ENCODE results near the gene SPPL2A. TPM values are rescaled to one million over a fixed set of nuclear protein-coding genes. Genes with fewer than 3 reads are reported as not detected.

Gene SPPL2A
- total and polyA plus RNA-seq, 2 experiments from 2014 or later, result 111 to 141 TPM

GRCh38 chr15:50747523-50747922, 18.0 kb downstream of the SPPL2A start:
- no peaks in the 10 kb centered on the region for H3K9me3 ChIP-seq (ENCODE audit: low read depth)
- H3K4me2 ChIP-seq, result no peak overlapping the region
- WGBS (ENCODE audit: low lambda C conversion rate, missing lambda C conversion rate), result 94% methylated on average over 2 of the region's 2 CpGs

GRCh38 chr15:50744601-50745000, 20.9 kb downstream of the SPPL2A start:
- Histone ChIP-seq H3K79me2 (no peaks in the 10 kb centered on the region), H4K20me1 (ENCODE audit: insufficient read depth, poor library complexity, severe bottlenecking) (no peaks in the 10 kb centered on the region), H3K4me3 (no peak overlapping the region), H3K9me2 (replicated peaks; ENCODE audit: insufficient read depth) (no peaks in the 10 kb centered on the region), H3K9me3 (ENCODE audit: low read depth) (no peaks in the 10 kb centered on the region), H2AFZ (no peak overlapping the region), H3K27me3 (no peaks in the 10 kb centered on the region), H3K4me2 (no peak overlapping the region), H3K4me1 (ENCODE audit: insufficient read depth) (no peaks in the 10 kb centered on the region), H3K36me3 (replicated peaks; ENCODE audit: insufficient read depth, low read depth) (no peaks in the 10 kb centered on the region), H3K27ac (no peak overlapping the region)
- WGBS (ENCODE audit: low lambda C conversion rate, missing lambda C conversion rate), result 100% methylated on average over 1 of the region's 1 CpG
- no peak for DNase-seq (ENCODE audit: low spot score)
- TF ChIP-seq EZH2phosphoT487 (IDR thresholded peaks at IDR 0.05; ENCODE audit: low read depth, severe bottlenecking, unreplicated experiment) (no peak), EZH2 (IDR thresholded peaks at IDR 0.05; ENCODE audit: borderline replicate concordance) (no peak), CTCF (IDR thresholded peaks at IDR 0.05; ENCODE audit: poor library complexity) (no peak)

More at GRCh38 chr15:50747523-50747922, 18.0 kb downstream of the SPPL2A start:
- H3K4me1 ChIP-seq (ENCODE audit: insufficient read depth), result no peaks in the 10 kb centered on the region
- DNase-seq (ENCODE audit: low spot score), result no peak
- H3K36me3 ChIP-seq (replicated peaks; ENCODE audit: insufficient read depth, low read depth), result no peaks in the 10 kb centered on the region
- H2AFZ ChIP-seq, result no peak overlapping the region
- no peak overlapping the region for H3K27ac ChIP-seq
- H3K9me2 ChIP-seq (replicated peaks; ENCODE audit: insufficient read depth), result no peaks in the 10 kb centered on the region
- H3K4me3 ChIP-seq, result no peak overlapping the region
- H3K79me2 ChIP-seq, result peaks cover 27% of the 10 kb centered on the region
- H4K20me1 ChIP-seq (ENCODE audit: insufficient read depth, poor library complexity, severe bottlenecking), result no peaks in the 10 kb centered on the region
- no peaks in the 10 kb centered on the region for H3K27me3 ChIP-seq
- TF ChIP-seq EZH2phosphoT487 (IDR thresholded peaks at IDR 0.05; ENCODE audit: low read depth, severe bottlenecking, unreplicated experiment), result no peak

DNA sequence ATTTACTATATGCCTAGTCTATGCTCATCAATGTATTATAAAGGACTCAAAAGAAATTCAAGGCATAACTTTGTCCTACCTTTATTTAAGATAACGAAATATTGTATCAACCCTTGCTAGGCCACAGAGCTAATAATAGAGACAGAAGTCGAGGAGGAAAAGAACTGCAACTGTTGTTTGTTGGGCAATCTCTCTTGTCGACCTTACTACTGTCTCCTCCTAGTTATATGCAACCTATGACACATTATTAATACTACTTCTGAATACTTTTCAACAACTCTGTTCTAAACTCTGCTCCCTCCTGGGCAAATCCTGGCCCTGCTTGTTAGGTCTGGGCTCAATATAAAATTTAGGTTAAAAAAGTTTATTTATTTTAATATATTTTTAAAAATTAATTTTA, 24.6 kb downstream of the SPPL2A start:
- H3K4me3 ChIP-seq, result no peak overlapping the region
- no peaks in the 10 kb centered on the region for H3K9me2 ChIP-seq (replicated peaks; ENCODE audit: insufficient read depth)
- 95% methylated on average over 3 of the region's 3 CpGs for WGBS (ENCODE audit: low lambda C conversion rate, missing lambda C conversion rate)
- TF ChIP-seq EZH2phosphoT487 (IDR thresholded peaks at IDR 0.05; ENCODE audit: low read depth, severe bottlenecking, unreplicated experiment) (no peak), CTCF (IDR thresholded peaks at IDR 0.05; ENCODE audit: poor library complexity) (no peak), EZH2 (IDR thresholded peaks at IDR 0.05; ENCODE audit: borderline replicate concordance) (no peak)
- no peaks in the 10 kb centered on the region for H4K20me1 ChIP-seq (ENCODE audit: insufficient read depth, poor library complexity, severe bottlenecking)
- H3K4me1 ChIP-seq (ENCODE audit: insufficient read depth), result no peaks in the 10 kb centered on the region
- no peaks in the 10 kb centered on the region for H3K9me3 ChIP-seq (ENCODE audit: low read depth)
- no peaks in the 10 kb centered on the region for H3K79me2 ChIP-seq
- no peaks in the 10 kb centered on the region for H3K36me3 ChIP-seq (replicated peaks; ENCODE audit: insufficient read depth, low read depth)
- DNase-seq (ENCODE audit: low spot score), result no peak
- H3K27me3 ChIP-seq, result no peaks in the 10 kb centered on the region
- no peak overlapping the region for H3K27ac ChIP-seq
- H2AFZ ChIP-seq, result no peak overlapping the region
- no peak overlapping the region for H3K4me2 ChIP-seq

DNA sequence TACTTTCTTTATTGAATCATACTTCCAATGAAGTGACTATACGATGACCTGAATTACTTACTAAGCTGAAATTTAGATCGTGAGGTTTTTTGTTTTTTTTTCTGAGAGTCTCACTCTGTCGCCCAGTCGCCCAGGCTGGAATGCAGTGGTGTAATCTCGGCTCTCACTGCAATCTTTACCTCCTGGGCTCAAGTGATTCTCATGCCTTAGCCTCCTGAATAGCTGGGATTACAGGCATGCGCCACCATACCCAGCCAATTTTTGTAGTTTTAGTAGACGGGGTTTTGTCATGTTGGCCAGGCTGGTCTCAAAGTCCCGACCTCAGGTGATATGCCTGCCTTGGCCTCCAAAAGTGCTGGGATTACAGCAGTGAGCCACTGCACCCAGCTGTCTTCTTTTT, 28.7 kb downstream of the SPPL2A start:
- H3K27ac ChIP-seq, result no peak overlapping the region
- H3K36me3 ChIP-seq (replicated peaks; ENCODE audit: insufficient read depth, low read depth), result no peaks in the 10 kb centered on the region
- H2AFZ ChIP-seq, result no peak overlapping the region
- H4K20me1 ChIP-seq (ENCODE audit: insufficient read depth, poor library complexity, severe bottlenecking), result no peaks in the 10 kb centered on the region
- TF ChIP-seq EZH2phosphoT487 (IDR thresholded peaks at IDR 0.05; ENCODE audit: low read depth, severe bottlenecking, unreplicated experiment) (no peak), EZH2 (IDR thresholded peaks at IDR 0.05; ENCODE audit: borderline replicate concordance) (no peak), CTCF (IDR thresholded peaks at IDR 0.05; ENCODE audit: poor library complexity) (no peak)
- H3K4me2 ChIP-seq, result no peak overlapping the region
- 89% methylated on average over 8 of the region's 8 CpGs for WGBS (ENCODE audit: low lambda C conversion rate, missing lambda C conversion rate)
- H3K4me3 ChIP-seq, result no peak overlapping the region
- no peaks in the 10 kb centered on the region for H3K79me2 ChIP-seq
- no peak for DNase-seq (ENCODE audit: low spot score)
- no peaks in the 10 kb centered on the region for H3K9me3 ChIP-seq (ENCODE audit: low read depth)
- H3K9me2 ChIP-seq (replicated peaks; ENCODE audit: insufficient read depth), result no peaks in the 10 kb centered on the region
- no peaks in the 10 kb centered on the region for H3K4me1 ChIP-seq (ENCODE audit: insufficient read depth)
- H3K27me3 ChIP-seq, result no peaks in the 10 kb centered on the region
